ENCODE data around the gene COMMD7. TPM values are rescaled to one million over a fixed set of nuclear protein-coding genes. Genes with fewer than 3 reads are reported as not detected.

COMMD7 gene
- total and polyA plus RNA-seq, 9 of the 15 experiments (the other 6 are each of a cell fraction or from before 2014, with no cell fraction given): 11.9 to 69.1 (median 34.7) TPM

- no peak for TF ChIP-seq ARID3A (IDR thresholded peaks at IDR 0.05; ENCODE audit: borderline replicate concordance, low read depth, low read length)
- no peak for TF ChIP-seq BDP1 (IDR thresholded peaks at IDR 0.05; ENCODE audit: insufficient read depth, insufficient read length)
- TF ChIP-seq SIN3B (IDR thresholded peaks at IDR 0.05; ENCODE audit: low read depth): no peak
- TF ChIP-seq SMARCE1 (IDR thresholded peaks at IDR 0.05): peak; percentile 95
- TF ChIP-seq TARDBP (IDR thresholded peaks at IDR 0.05): no peak
- no peak for TF ChIP-seq ZNF165 (CRISPR knock-in tag; IDR thresholded peaks at IDR 0.05; ENCODE audit: borderline replicate concordance)
- no peak for TF ChIP-seq RREB1 (CRISPR knock-in tag; IDR thresholded peaks at IDR 0.05)
- TF ChIP-seq EHMT2 (IDR thresholded peaks at IDR 0.05): no peak; the same call in 1 of the 2 replicates
- TF ChIP-seq E4F1 (CRISPR knock-in tag; IDR thresholded peaks at IDR 0.05; ENCODE audit: borderline replicate concordance): no peak
- peak in 1 of 2 experiments; percentile 49 for TF ChIP-seq E2F6 (IDR thresholded peaks at IDR 0.05; ENCODE audit: borderline replicate concordance in 1 of 2, extremely low read depth in 1 of 2, insufficient read depth in 1 of 2, insufficient read length in 1 of 2, low read depth in 1 of 2, low read length in 1 of 2, poor library complexity in 1 of 2, severe bottlenecking in 1 of 2)
- TF ChIP-seq RCOR1 (IDR thresholded peaks at IDR 0.05; ENCODE audit: borderline replicate concordance in 1 of 2, low read depth in 2 of 2, low read length in 2 of 2): peak in 1 of 2 experiments; percentile 62; a peak in 2 of 4 replicates
- no peak for TF ChIP-seq CCAR2 (IDR thresholded peaks at IDR 0.05; ENCODE audit: low read depth, low read length)
- TF ChIP-seq JUND (IDR thresholded peaks at IDR 0.05; ENCODE audit: borderline replicate concordance, low read depth, low read length): peak; percentile 82
- TF ChIP-seq JUND (tag; IDR thresholded peaks at IDR 0.05; ENCODE audit: borderline replicate concordance, low read depth, low read length): peak; percentile 75; the same call in 1 of the 3 replicates
- peak; percentile 78; the same call in 1 of the 2 replicates for TF ChIP-seq PML (IDR thresholded peaks at IDR 0.05; ENCODE audit: low read length)
Observed at GRCh38 chr20:32681175-32682084, 61.8 kb downstream of the COMMD7 start (continued).
